ENCODE measurements around the gene WASL. TPM values are rescaled to one million over a fixed set of nuclear protein-coding genes. Genes with fewer than 3 reads are reported as not detected.

WASL gene
- total RNA-seq, 2 experiments from 2014 or later: 7.1 to 7.3 TPM

DNA sequence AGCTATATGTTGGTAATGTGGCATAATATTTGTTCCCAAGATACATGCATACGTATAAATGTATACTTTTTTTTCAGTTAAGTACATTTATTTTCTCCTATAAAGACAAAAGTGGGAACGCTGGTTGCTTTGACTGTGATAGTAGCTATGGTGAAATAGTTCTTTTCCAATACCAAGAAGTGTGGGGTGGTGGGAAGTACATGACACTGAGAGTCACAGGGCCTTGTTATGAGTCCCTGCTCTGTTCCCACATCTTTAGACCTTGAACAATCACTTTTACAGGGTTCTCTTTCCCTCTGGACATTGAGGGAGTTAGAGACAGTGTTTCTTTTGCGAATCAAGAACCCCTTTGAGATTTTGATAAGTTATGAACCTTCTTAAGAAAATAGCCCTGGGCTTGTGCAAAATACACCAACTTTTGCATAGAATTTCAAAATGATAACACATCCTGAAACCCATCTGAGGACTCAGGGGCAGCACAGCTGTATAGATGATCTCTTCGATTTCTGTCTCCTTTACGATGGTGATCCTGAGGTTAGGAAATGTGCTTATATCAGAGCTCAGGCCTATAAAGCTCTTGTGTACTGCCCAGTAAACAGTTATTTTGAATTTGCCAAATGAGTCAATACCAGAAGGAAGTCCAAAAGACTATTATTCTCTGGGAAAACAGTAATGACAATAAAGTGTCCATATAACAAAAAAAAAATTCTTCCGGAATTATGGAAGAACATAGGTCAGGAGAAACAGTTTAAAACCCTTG is 92.1 kb downstream of the WASL start:
- no peak for DNase-seq
- Mint-ChIP-seq H3K36me3 (ENCODE audit: low read depth) (no peaks in the 10 kb centered on the region), H3K4me3 (no peak overlapping the region), H3K4me1 (no peaks in the 10 kb centered on the region), H3K9me3 (no peaks in the 10 kb centered on the region), H3K27ac (no peak overlapping the region), H3K27me3 (peaks cover 2% of the 10 kb centered on the region)
- CTCF ChIA-PET: interaction anchor here (1.1 kb wide), 1 partner anchor 12 kb away, joined by 4 read pairs; no protein-coding TSS in a partner anchor
- POLR2A ChIA-PET: no interaction called here

DNA sequence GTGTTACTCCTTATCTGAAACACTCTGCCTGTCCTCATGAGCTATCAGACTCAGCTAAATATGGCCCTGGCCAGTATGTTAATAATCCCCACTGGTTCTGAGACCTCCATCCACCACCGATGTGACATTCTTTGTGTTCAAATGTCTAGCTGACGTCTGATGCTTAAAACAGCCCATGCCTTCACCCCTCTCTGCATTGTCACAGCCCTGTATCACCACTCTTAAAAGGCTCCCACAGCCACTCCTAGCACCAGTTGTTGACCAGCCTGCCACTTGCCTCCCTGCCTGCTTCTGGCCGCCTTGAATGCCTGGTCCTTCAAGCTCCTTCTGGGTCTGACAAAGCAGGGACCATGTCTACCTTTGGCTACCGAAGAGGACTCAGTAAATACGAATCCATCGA is 93.2 kb downstream of the WASL start, which contains the start of gene LMOD2:
TSS of gene LMOD2 (plus strand) at position 253 of the 400 bp plus-strand sequence. CDS start at position 351, 98 bp downstream.
- no peaks in the 10 kb centered on the region for H3K36me3 Mint-ChIP-seq (ENCODE audit: low read depth)
- no peak for DNase-seq
- peaks cover 2% of the 10 kb centered on the region for H3K27me3 Mint-ChIP-seq
- no peaks in the 10 kb centered on the region for H3K4me1 Mint-ChIP-seq
- ChIA-PET CTCF (interaction anchor here (1.1 kb wide), 1 partner anchor 11 kb away, joined by 4 read pairs; no protein-coding TSS in a partner anchor), POLR2A (interaction anchor here (1.5 kb wide), 1 partner anchor 24 kb away, joined by 3 read pairs; no protein-coding TSS in a partner anchor)
- H3K9me3 Mint-ChIP-seq: no peaks in the 10 kb centered on the region
- no peak within 1 kb of the TSS for H3K27ac Mint-ChIP-seq
- H3K4me3 Mint-ChIP-seq: no peak within 1 kb of the TSS

DNA sequence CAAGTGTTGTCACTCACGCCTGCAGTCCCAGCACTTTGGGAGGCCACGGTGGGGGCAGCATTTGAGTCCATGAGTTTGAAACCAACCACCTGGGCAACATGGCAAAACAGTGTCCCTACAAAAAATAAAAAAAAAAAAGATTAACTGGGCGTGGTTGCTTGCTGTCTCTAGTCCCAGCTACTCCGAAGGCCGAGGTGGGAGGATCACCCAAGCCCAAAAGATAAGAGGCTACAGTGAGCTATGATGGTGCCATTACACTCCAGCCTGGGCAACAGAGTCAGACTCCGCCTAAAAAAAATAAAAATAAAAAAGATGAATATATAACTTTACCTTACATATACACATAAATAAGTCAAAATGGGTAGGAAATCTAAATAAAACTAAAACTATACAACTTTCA is 95.6 kb downstream of the WASL start:
- H3K4me1 Mint-ChIP-seq: no peaks in the 10 kb centered on the region

DNA sequence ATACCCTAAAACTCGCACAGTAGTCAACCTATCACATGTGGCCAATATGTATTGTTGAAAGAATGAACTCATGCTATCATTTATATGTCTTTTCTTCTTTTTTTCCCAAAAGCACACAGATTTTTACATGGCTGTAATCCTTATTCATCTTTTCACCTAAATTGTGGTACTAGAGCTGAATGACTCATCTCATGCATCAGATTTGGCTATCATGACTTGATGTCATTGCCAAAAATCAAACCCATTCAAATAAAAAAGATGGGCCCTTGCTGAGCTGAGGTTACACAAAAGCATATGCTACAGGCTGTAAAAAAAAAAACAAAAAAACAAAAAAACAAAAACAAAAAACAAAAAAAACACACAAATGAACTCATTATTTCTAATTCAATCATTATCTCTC is 96.4 kb downstream of the WASL start:
- Mint-ChIP-seq H3K4me1 (no peaks in the 10 kb centered on the region), H3K4me3 (no peak overlapping the region), H3K27me3 (no peaks in the 10 kb centered on the region), H3K36me3 (ENCODE audit: low read depth) (no peaks in the 10 kb centered on the region), H3K27ac (no peak overlapping the region), H3K9me3 (no peaks in the 10 kb centered on the region)
- no peak for DNase-seq
- ChIA-PET CTCF (no interaction called here), POLR2A (no interaction called here)

More for the DNA sequence above, 95.6 kb downstream of the WASL start:
- DNase-seq: no peak
- POLR2A ChIA-PET: no interaction called here
- Mint-ChIP-seq H3K9me3 (no peaks in the 10 kb centered on the region), H3K36me3 (ENCODE audit: low read depth) (no peaks in the 10 kb centered on the region), H3K27me3 (no peaks in the 10 kb centered on the region), H3K4me3 (no peak overlapping the region), H3K27ac (no peak overlapping the region)
- CTCF ChIA-PET: no interaction called here

DNA sequence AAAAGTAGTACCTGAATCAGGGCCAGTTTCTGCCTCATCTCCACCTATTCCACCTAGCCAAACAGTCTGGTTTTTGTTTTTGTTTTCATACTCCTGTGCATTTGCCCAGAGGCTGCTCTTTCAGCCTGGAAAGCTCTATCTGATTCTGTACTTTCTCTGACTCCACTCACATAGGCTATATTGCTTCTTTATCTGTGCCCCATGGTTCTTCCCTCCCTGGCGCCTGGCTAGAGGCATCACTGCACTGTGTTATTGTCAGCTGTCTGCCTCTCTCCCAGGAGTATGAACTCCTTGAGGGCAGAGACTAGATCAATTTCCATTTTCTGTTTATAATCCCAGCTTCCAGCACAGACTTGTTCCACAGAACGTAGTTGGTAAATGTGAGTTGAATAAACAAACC is 98.2 kb downstream of the WASL start:
- POLR2A ChIA-PET: no interaction called here
- peaks cover 6% of the 10 kb centered on the region for H3K27me3 Mint-ChIP-seq
- H3K4me3 Mint-ChIP-seq: no peak overlapping the region
- DNase-seq: no peak
- CTCF ChIA-PET: no interaction called here
- no peaks in the 10 kb centered on the region for H3K36me3 Mint-ChIP-seq (ENCODE audit: low read depth)
- no peak overlapping the region for H3K27ac Mint-ChIP-seq
- H3K9me3 Mint-ChIP-seq: no peaks in the 10 kb centered on the region
- no peaks in the 10 kb centered on the region for H3K4me1 Mint-ChIP-seq

DNA sequence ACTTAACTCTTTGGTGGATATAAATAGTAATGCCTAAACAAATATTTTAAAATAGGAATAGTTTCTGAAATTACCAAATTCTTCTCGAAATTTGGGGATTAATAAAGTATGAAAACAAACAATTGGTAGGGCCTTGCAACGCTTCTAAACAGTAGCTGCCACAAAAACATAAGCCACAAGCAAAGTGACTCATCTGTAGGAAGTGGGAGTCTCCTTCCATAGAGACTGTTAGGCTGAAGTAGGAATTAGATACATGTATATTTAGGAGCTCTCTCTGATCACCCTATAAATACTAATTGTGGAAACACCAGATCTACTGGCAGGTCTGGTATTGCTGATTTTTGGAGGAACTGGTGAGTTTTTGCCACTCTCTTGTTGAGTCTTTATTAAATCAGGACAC is 98.8 kb downstream of the WASL start:
- Mint-ChIP-seq H3K4me1 (no peaks in the 10 kb centered on the region), H3K9me3 (no peaks in the 10 kb centered on the region), H3K27me3 (peaks cover 9% of the 10 kb centered on the region), H3K27ac (no peak overlapping the region), H3K36me3 (ENCODE audit: low read depth) (no peaks in the 10 kb centered on the region), H3K4me3 (no peak overlapping the region)
- ChIA-PET CTCF (no interaction called here), POLR2A (no interaction called here)
- DNase-seq: no peak

DNA sequence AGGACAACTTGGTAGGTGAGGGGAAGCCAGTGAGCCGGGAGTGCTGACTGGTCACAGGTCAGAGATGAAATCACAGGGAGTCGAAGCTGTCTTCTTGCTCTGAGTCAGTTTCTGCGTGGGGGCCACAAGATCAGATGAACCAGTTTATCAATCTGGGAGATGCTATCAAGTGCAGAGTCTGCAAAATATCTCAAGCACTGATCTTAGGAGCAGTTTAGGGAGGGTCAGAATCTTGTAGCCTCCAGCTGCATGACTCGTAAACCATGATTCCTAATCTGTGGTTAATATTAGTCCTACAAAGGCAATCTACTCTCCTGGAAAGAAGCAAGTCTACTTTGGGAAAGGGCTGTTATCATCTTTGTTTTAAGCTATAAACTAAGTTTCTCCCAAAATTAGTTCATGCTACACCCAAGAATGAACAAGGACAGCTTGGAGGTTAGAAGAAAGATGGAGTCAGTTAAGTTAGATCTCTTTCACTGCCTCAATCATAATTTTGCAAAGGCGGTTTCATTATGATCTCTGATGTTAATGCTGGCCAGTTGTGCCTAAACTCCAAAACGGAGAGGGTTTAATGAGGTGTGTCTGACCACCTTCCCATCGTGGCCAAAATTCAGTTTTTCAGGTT is 101.6 kb downstream of the WASL start:
- ChIA-PET CTCF (interaction anchor here (1.2 kb wide), 1 partner anchor 23 kb away, joined by 3 read pairs; no protein-coding TSS in a partner anchor), POLR2A (no interaction called here)
- H3K27ac Mint-ChIP-seq: no peak overlapping the region
- H3K4me3 Mint-ChIP-seq: no peak overlapping the region
- H3K27me3 Mint-ChIP-seq: peaks cover 17% of the 10 kb centered on the region
- no peaks in the 10 kb centered on the region for H3K4me1 Mint-ChIP-seq
- no peak for DNase-seq
- no peaks in the 10 kb centered on the region for H3K36me3 Mint-ChIP-seq (ENCODE audit: low read depth)
- no peaks in the 10 kb centered on the region for H3K9me3 Mint-ChIP-seq

DNA sequence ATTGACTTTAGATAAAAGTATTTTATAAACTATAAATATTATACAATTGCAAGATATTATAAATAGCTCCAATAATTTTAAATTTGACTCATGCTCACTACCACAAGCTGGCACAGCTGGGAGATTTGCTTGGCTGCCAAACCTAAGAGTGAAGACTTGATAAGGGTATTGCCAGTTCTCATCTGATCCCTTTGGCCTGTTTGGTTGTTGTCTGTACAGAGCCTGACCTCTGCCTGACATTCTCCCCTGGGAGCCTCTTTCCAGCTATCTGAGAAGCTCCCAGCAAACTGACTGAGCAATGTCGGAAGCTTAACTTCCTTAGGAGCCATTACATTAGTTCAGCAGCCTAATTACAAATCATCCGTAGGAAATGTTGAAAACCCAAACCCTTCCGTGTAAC is 103.3 kb downstream of the WASL start:
- H3K4me1 Mint-ChIP-seq: no peaks in the 10 kb centered on the region
- H3K9me3 Mint-ChIP-seq: no peaks in the 10 kb centered on the region
- CTCF ChIA-PET: interaction anchor here (1.4 kb wide), 1 partner anchor 222 kb away, joined by 3 read pairs; no protein-coding TSS in a partner anchor
- POLR2A ChIA-PET: no interaction called here
- no peaks in the 10 kb centered on the region for H3K36me3 Mint-ChIP-seq (ENCODE audit: low read depth)
- DNase-seq: no peak
- H3K27me3 Mint-ChIP-seq: peaks cover 23% of the 10 kb centered on the region
- no peak overlapping the region for H3K27ac Mint-ChIP-seq
- no peak overlapping the region for H3K4me3 Mint-ChIP-seq

DNA sequence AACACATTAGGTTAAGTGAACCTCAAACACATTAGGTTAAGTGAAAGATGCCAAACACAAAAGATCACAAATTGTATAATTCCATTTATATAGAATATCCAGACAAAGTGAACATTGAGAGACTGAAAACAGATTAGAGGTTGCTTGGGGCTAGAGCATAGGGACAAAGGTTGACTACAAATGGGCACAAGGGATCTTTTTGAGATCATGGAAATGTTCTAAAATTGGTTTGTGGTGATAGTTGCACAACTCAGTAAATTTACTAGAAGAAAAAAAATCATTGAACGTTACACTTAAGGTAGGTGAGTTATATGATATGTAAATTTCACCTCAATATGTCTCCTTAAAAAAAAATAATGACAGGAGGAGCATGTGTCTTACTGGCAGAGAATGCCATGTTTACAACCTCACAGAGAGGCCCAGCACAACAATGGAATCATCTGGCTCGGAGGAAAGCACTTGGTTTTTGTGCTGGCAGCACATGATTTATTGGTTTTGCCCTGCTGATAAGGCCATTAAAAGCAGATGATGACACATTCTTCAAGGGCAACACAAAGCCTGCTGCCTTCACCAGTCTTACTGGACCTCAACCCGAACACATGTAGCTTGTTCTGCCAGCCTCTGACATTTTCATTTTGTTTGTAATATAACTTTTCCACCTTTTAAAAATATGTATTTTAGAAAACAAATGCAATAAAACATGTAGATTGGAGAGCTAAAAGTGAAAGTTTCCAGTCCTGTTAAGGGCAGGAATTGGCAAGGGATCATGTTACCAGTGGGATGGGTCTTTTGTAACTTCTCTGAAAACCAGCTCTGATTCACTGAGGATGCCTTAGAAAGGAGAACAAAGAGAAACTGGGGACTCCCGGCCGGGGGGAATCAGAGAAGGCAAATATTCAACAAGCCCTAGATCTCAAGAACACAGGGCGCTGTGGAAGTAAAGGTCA is 105.0 kb downstream of the WASL start:
- H3K9me3 Mint-ChIP-seq: no peaks in the 10 kb centered on the region
- no peak overlapping the region for H3K27ac Mint-ChIP-seq
- H3K4me3 Mint-ChIP-seq: no peak overlapping the region
- CTCF ChIA-PET: interaction anchor here (1.4 kb wide), 1 partner anchor 224 kb away, joined by 3 read pairs; no protein-coding TSS in a partner anchor
- POLR2A ChIA-PET: no interaction called here
- no peak for DNase-seq
- no peaks in the 10 kb centered on the region for H3K36me3 Mint-ChIP-seq (ENCODE audit: low read depth)
- H3K4me1 Mint-ChIP-seq: no peaks in the 10 kb centered on the region
- peaks cover 23% of the 10 kb centered on the region for H3K27me3 Mint-ChIP-seq

DNA sequence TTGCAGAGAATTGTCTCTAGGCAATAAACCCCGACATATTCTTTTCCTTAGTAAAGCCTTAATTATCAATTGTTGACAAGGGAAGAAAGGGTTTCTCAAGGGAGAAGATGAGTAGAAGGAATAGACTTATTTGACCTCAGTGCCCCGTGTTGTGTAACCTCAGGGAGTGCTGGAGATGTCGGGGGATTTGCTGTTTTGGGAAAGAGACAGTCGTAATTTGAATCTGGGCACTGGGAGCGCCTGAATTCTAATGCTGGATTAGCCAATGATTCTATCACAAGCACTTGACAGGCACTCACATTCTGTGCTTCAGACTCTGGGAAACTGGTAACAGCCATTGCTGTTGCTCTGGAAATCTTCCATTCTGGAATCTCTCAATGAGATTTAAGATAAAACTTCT is 106.9 kb downstream of the WASL start:
- H3K27ac Mint-ChIP-seq: no peak overlapping the region

DNA sequence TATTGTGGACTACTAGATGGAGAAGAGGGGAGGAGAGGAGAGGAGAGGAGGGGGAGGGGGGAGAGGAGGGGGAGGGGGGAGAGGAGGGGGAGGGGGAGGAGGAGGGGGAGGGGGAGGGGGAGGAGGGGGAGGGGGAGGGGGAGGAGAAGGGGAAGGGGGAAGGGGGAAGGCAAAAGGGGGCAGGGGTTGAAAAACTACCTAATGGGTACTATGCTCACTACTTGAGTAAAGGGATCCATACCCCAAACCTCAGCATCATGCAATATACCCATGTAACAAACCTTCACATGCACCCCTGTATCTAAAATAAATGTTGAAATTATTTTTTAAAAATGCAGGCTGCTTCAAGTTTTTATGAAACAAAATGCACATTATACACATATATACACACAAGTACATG is 108.2 kb downstream of the WASL start:
- DNase-seq: no peak

More for the DNA sequence above, 106.9 kb downstream of the WASL start:
- Mint-ChIP-seq H3K4me3 (no peak overlapping the region), H3K36me3 (ENCODE audit: low read depth) (no peaks in the 10 kb centered on the region), H3K27me3 (peaks cover 35% of the 10 kb centered on the region), H3K9me3 (no peaks in the 10 kb centered on the region), H3K4me1 (no peaks in the 10 kb centered on the region)
- no peak for DNase-seq
- ChIA-PET POLR2A (no interaction called here), CTCF (no interaction called here)

DNA sequence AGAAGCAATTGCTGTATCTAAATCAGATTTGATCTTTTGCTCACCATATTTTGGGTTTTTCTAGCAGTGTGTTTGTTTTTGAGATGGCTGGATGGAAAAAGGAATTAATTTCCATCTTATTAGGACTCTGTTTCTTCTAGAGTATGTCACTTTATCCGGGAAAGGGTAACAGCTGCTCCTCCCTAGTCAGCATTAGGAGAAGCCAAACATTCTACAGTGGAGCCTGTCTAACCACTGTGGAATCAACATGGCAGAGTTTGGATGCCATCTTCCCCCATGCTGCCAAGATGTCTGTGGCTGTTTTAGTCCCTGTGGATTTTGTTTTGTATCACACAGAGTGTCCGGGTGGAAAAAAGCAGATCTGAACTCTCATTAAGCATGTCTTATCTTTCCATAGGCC is 109.2 kb downstream of the WASL start:
- CTCF ChIA-PET: no interaction called here
- no peak for DNase-seq

More for the DNA sequence above, 108.2 kb downstream of the WASL start:
- Mint-ChIP-seq H3K9me3 (no peaks in the 10 kb centered on the region), H3K4me3 (no peak overlapping the region), H3K4me1 (no peaks in the 10 kb centered on the region), H3K27me3 (peaks cover 30% of the 10 kb centered on the region), H3K27ac (no peak overlapping the region), H3K36me3 (ENCODE audit: low read depth) (no peaks in the 10 kb centered on the region)
- ChIA-PET CTCF (no interaction called here), POLR2A (no interaction called here)

DNA sequence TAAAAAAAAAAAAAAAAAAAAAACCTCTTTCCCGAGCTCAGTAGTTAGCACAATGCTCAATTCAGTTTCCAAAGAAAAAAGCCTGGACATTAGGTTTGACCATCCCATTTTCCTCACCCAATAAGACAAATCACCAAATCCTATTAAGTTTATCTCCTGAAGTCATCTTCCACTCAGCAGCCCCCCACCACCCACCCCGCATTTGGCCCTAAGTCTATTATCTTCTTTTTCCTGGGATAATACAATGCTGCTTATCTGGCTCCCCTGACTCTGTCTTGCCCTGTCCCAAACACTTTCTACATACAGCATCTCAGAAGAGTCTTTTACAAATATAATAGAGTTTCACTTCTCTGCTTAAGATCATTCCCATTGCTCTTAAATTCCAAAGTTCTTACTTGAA is 110.9 kb downstream of the WASL start:
- ChIA-PET POLR2A (no interaction called here), CTCF (no interaction called here)
- Mint-ChIP-seq H3K4me3 (no peak overlapping the region), H3K36me3 (ENCODE audit: low read depth) (no peaks in the 10 kb centered on the region), H3K27me3 (peaks cover 21% of the 10 kb centered on the region), H3K27ac (no peak overlapping the region), H3K4me1 (no peaks in the 10 kb centered on the region), H3K9me3 (no peaks in the 10 kb centered on the region)
- DNase-seq: no peak

More for the DNA sequence above, 109.2 kb downstream of the WASL start:
- Mint-ChIP-seq H3K36me3 (ENCODE audit: low read depth) (no peaks in the 10 kb centered on the region), H3K27ac (no peak overlapping the region), H3K4me1 (no peaks in the 10 kb centered on the region), H3K27me3 (peaks cover 26% of the 10 kb centered on the region), H3K9me3 (no peaks in the 10 kb centered on the region), H3K4me3 (no peak overlapping the region)
- POLR2A ChIA-PET: interaction anchor here (0.6 kb wide), 1 partner anchor 105 kb away, joined by 4 read pairs; no protein-coding TSS in a partner anchor

Measured in activated CD4-positive, alpha-beta memory T cell treated with anti-CD3 and anti-CD28 coated beads, Interleukin-2, amount 10 ng/mL, durations not matched to agents 7 days and 5 days (primary cell).